Measurements from ENCODE around the gene TENM4.

Gene TENM4

DNA sequence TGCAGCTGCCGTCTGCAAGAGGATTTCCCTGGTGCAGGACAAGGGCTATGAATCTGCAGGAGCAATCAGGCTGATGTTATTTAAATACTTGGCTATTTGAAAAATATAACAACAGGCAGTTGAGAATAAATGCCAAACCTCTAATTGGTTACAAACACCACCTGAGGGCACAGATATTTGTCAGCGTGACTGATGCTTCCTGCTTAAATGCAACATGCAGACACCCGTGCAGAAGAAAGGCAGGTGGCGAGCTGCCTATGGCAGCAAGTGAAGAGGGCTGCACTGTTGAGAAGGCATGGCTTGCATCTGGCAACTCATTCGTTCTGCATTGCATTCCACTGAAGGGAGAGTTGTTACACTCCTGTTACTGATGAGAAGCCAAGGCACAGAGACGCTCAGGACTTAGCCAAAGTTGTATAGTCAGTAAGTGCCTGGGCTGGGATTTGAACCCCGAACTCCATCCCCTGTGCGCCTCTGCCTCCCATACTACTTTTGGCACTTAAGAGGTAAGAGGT lies 350.6 kb downstream of the TENM4 start:
- TF ChIP-seq CTCF (IDR thresholded peaks at IDR 0.05; ENCODE audit: low read depth, low read length, poor library complexity, severe bottlenecking) = no peak
- no peak for TF ChIP-seq EZH2phosphoT487 (IDR thresholded peaks at IDR 0.05; ENCODE audit: borderline replicate concordance, low read length)
- Histone ChIP-seq H4K20me1 (ENCODE audit: control insufficient read depth, insufficient read depth, low read depth, low read length) (no peaks in the 10 kb centered on the region), H3K4me1 (ENCODE audit: control insufficient read depth, low read length) (no peaks in the 10 kb centered on the region), H3K4me2 (ENCODE audit: low read length) (no peak overlapping the region), H3K27me3 (ENCODE audit: control insufficient read depth, low read length) (no peaks in the 10 kb centered on the region), H3K79me2 (ENCODE audit: control insufficient read depth, low read length) (no peaks in the 10 kb centered on the region), H3K9me2 (replicated peaks; ENCODE audit: control insufficient read depth, low read length) (no peaks in the 10 kb centered on the region), H3K4me3 (ENCODE audit: low read length) (no peak overlapping the region), H3K36me3 (ENCODE audit: control insufficient read depth, low read length) (no peaks in the 10 kb centered on the region), H3F3A (ENCODE audit: control insufficient read depth, insufficient read depth) (no peaks in the 10 kb centered on the region), H3K27ac (ENCODE audit: low read depth, low read length) (no peak overlapping the region), H3K9me3 (ENCODE audit: control insufficient read depth, insufficient read depth, low read length) (no peaks in the 10 kb centered on the region)

DNA sequence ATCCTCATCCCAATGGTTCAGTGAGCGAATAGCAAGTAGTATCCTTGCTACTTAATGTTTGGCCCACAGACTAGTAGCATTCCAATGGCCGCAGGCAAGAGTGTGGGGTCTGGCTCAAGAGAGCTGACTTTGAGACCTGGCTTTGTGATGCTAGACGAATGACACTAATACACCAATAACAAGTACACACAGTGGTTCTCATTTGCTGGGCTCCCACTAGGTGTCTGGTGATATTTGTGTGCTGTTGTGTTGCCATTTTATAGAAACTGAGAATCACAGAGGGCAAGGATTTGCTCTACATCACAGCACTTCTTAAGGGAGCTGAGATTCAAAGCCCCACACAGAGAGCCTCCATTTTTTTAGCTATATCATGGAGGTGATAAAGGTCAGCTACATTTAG lies 351.2 kb downstream of the TENM4 start:
- TF ChIP-seq CTCF (IDR thresholded peaks at IDR 0.05; ENCODE audit: low read depth, low read length, poor library complexity, severe bottlenecking) = no peak
- TF ChIP-seq EZH2phosphoT487 (IDR thresholded peaks at IDR 0.05; ENCODE audit: borderline replicate concordance, low read length) = no peak
- no peak overlapping the region for H3K27ac ChIP-seq (ENCODE audit: low read depth, low read length)

DNA sequence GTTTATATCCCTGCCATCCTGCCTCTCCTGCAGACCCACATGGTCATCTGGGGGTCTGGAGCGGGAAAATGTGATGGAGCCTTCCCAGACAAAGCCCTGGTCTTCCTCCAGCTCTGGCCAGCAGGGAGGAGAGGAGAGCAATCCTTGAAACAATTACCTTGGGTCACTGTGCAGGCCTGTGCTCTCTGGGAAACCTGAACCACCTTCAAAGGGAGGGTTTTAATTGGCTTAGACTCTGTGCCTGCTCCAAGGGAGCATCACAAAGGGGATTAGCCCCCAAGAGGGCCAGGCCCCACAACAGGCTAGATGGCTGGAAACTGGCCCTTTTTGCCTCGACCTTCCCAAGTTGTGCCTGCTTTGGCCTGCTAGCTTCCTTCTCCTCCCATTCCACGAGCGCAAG lies 351.9 kb downstream of the TENM4 start:
- Histone ChIP-seq H3K4me2 (ENCODE audit: low read length) (no peak overlapping the region), H3K27me3 (ENCODE audit: control insufficient read depth, low read length) (no peaks in the 10 kb centered on the region), H3K27ac (ENCODE audit: low read depth, low read length) (no peak overlapping the region), H4K20me1 (ENCODE audit: control insufficient read depth, insufficient read depth, low read depth, low read length) (no peaks in the 10 kb centered on the region), H3K4me3 (ENCODE audit: low read length) (no peak overlapping the region), H3K9me3 (ENCODE audit: control insufficient read depth, insufficient read depth, low read length) (no peaks in the 10 kb centered on the region), H3F3A (ENCODE audit: control insufficient read depth, insufficient read depth) (no peaks in the 10 kb centered on the region), H3K9me2 (replicated peaks; ENCODE audit: control insufficient read depth, low read length) (no peaks in the 10 kb centered on the region), H3K36me3 (ENCODE audit: control insufficient read depth, low read length) (no peaks in the 10 kb centered on the region), H3K4me1 (ENCODE audit: control insufficient read depth, low read length) (no peaks in the 10 kb centered on the region), H3K79me2 (ENCODE audit: control insufficient read depth, low read length) (no peaks in the 10 kb centered on the region)
- no peak for TF ChIP-seq CTCF (IDR thresholded peaks at IDR 0.05; ENCODE audit: low read depth, low read length, poor library complexity, severe bottlenecking)
- TF ChIP-seq EZH2phosphoT487 (IDR thresholded peaks at IDR 0.05; ENCODE audit: borderline replicate concordance, low read length) = no peak

More for the DNA sequence above, 351.2 kb downstream of the TENM4 start:
- Histone ChIP-seq H3K9me3 (ENCODE audit: control insufficient read depth, insufficient read depth, low read length) (no peaks in the 10 kb centered on the region), H3K4me3 (ENCODE audit: low read length) (no peak overlapping the region), H3F3A (ENCODE audit: control insufficient read depth, insufficient read depth) (no peaks in the 10 kb centered on the region), H3K9me2 (replicated peaks; ENCODE audit: control insufficient read depth, low read length) (no peaks in the 10 kb centered on the region), H3K36me3 (ENCODE audit: control insufficient read depth, low read length) (no peaks in the 10 kb centered on the region), H3K27me3 (ENCODE audit: control insufficient read depth, low read length) (no peaks in the 10 kb centered on the region), H4K20me1 (ENCODE audit: control insufficient read depth, insufficient read depth, low read depth, low read length) (no peaks in the 10 kb centered on the region), H3K4me1 (ENCODE audit: control insufficient read depth, low read length) (no peaks in the 10 kb centered on the region), H3K79me2 (ENCODE audit: control insufficient read depth, low read length) (no peaks in the 10 kb centered on the region), H3K4me2 (ENCODE audit: low read length) (no peak overlapping the region)

Data from DOHH2 (cell line).